NCI-H146 treated with DMSO at 0.1 percent for 48 hours (cell line): ENCODE measurements around the gene ZDBF2.
"Not testable (repeated sequence)": the region's sequence is repeated elsewhere in the genome, so short reads cannot be mapped to it uniquely, and the experiment has no call there.

Experiments used
- DNase-seq: peaks from one replicate; lab custom pipeline; 2025; ENCODE audit not compliant: unreplicated experiment; lab: John Stamatoyannopoulos, UW

ZDBF2 gene

DNA sequence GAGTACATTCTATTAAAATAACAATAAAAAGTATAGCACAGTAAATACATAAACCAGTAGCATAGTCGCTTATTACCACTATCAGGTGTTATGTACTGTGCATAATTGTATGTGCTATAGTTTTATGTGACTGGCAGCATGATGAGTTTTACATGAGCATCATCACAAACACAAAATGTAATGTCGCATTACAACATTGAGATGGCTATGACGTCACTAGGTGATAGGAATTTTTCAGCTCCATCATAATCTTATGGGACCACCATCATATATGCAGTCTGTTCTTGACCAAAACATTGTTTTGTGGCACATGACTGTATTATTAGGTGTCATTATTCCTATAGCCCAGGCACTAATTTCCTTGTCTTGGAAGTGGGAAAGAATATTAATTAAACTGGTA, 48.6 kb downstream of the ZDBF2 start:
- DNase-seq: no peak

DNA sequence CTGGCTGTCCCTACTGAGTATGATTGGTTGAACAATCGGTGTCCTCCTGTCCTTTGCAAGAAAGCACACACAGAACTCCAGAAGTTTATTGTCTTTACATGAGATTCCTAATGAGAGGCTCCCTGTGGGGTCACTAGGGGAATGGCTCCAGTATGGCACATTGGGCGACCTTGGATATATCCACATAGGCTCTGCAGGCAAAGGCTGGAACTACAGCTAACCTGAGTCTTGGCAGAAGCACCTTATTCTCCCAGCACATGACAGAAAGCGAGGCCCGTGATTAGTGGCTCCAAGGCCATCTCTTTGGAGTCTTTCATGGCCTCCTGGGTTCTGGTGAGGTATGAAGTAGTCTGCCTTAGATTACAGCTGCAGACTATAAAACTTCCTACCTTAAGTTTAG, 49.0 kb downstream of the ZDBF2 start:
- DNase-seq: no peak

- DNase-seq: no peak
These were observed 50.4 kb downstream of the ZDBF2 start for GRCh38 chr2:206324869-206325268.

DNA sequence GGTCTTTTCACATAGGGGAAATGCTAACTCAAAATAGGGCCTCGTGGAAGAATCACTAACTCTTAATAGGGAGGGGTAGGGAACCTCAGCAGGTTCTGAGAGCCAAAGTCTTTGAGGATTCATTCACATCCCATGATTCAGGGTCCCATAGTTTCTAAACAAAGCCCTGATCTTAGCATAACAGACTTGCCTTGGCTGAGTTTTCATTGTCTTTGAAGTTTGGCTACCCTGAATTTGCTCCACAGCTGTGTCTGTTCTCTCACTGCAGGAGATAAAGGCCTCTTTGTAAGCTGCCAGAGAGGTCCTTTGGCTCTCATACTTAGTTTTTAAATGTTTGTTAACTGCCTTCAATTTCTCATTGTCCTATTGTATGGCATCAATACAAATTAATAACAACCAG, 54.5 kb downstream of the ZDBF2 start:
- no peak for DNase-seq

DNA sequence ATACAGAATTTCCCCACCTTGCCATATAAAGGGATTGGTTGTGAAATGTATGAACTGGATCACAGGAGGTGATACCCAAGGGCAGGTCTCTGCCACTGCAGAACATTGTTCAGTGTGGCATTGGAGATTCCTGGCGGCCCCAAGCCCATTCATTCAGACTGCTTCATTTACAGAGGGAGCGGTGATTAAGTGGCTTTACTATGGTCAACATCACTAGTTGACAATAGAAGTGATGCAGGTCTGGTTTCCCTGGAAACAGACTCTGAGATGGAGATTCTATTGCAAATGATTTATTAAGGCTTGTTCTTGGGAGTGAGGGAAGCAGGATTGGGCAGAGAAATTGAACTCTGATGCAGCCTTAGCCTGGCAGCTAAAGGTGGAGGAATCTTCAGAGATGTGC, 62.4 kb downstream of the ZDBF2 start:
- DNase-seq: peak; percentile 8

- DNase-seq: no peak
These were observed 63.5 kb downstream of the ZDBF2 start for GRCh38 chr2:206337956-206338355.

DNA sequence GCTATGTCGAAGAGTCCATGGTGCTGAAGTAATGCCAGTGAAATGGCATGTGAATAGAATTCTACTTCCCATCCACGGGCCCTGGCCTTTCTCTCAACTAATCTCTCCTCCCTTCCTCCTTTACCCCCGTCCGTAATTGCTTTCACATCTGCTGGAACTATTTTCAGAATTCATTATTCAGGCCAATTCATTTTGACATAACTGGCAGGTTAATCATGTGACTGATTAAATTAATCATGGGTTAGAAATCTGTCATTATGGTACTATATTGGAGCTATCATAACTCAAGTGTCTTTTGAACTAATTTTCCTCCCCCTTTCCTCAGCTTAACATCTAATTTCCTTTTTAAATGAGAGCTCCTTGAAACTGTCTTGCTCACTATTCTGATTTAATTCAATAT, 66.9 kb downstream of the ZDBF2 start:
- no peak for DNase-seq

DNA sequence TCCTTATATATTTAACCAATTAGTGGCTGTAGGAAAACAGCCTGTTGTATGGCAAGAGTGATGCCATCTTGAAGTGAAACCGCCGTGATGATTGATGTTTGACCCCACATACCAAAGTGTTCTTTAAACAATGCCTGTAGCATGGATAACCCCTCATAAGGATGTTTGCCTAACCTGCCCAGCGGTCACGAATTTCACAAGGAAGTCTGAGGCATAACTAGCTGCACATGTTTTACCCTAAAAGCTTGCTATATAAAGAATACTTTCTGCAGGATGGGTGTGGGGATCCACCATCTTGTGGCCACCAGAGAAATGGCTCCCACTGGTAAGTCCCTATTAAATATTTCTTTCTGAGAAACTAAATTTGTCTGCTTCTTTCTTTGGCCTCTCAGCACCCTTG, 68.7 kb downstream of the ZDBF2 start:
- DNase-seq: no peak

DNA sequence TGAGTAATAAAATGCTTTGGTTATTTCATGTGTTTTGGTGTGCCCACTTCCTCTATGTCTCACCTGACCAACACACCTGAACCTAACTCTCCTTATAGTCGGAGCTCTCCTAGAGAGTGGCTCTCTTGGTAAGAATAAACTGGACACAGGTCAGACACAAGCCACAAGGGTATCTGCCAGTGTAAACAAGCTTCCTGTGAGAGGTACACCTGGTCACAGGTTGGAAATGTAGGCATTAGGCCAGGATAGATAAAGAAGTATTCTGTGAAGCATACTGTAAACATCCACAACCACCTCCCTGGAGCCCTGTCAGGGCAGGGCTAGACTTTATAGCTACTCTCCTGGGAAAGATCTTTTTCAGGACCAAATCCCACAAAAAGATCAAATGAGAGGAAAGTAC, 69.4 kb downstream of the ZDBF2 start:
- no peak for DNase-seq

DNA sequence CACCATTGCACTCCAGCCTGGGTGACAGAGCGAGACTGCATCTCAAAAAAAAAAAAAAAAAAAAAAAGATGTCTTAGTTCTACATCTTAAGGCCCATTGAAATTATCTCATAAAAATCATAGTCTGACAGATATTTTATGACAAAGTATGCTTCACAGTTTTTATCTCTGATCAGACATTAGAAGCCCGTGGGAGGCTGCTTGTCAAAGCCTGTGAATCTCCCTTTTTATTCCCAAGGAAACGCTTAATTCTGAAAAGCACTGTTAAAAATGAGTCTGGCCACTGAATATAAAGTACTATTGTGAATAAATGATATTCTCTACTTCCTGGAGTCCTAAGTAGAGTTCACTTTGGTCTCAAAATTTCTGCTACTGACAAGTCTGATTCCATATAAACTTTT, 71.1 kb downstream of the ZDBF2 start:
- no peak for DNase-seq

DNA sequence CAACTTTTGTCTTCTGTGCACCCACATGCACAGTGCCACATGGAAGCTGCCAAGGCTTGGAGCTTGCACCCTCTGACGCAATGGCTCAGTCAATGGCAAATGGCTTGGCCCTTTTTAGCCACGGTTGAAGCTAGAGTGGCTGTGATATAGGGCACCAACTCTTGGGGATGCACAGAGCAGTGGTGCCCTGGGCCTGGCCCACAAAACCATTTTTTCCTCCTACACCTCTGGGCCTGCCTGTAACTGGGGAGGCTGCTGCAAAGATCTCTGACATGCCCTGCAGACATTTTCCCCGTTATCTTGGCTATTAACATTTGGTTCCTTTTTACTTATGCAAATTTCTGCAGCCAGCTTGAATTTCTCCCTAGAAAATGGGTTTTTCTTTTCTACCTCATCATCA, 74.9 kb downstream of the ZDBF2 start:
- no peak for DNase-seq

GRCh38 chr2:206352571-206352970, 78.1 kb downstream of the ZDBF2 start:
- no peak for DNase-seq

- no peak for DNase-seq
These were observed 79.2 kb downstream of the ZDBF2 start for GRCh38 chr2:206353685-206354084.

GRCh38 chr2:206354129-206354528, 79.7 kb downstream of the ZDBF2 start:
- DNase-seq: no peak

DNA sequence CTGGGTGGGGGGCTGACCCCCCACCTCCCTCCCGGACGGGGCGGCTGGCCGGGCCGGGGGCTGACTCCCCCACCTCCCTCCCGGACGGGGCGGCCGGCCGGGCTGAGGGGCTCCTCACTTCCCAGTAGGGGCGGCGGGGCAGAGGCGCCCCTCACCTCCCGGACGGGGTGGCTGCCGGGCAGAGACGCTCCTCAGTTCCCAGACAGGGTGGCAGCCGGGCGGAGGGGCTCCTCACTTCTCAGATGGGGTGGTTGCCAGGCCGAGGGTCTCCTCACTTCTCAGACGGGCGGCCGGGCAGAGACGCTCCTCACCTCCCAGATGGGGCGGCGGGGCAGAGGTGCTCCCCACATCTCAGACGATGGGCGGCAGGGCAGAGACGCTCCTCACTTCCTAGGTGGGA, 82.4 kb downstream of the ZDBF2 start:
- DNase-seq: not testable (repeated sequence)

DNA sequence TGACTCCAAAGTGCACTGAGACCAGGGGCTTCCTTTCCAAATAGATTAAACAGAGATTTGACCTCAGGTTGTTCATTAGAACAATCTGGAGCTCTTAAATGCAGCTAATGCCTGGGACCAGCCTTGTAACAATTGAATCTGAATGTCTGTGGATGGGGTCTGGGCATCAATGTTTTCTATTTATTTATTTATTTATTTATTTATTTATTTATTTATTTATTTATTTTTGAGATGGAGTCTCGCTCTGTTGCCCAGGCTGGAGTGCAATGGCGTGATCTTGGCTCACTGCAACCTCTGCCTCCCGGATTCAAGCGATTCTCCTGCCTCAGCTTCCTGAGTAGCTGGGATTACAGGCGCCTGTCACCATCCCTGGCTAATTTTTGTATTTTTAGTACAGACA, 86.4 kb downstream of the ZDBF2 start:
- DNase-seq: not testable (repeated sequence)

- DNase-seq: no peak
These were observed 87.1 kb downstream of the ZDBF2 start for GRCh38 chr2:206361407-206362045.
